Lung (tissue), 12 donors: Measurements from ENCODE around the gene CAMSAP2. TPM values are rescaled to one million over a fixed set of nuclear protein-coding genes. Genes with fewer than 3 reads are reported as not detected.

Experiments used
- ATAC-seq: fragments of 200-7000 bp; cut with Tn5 transposase; one replicate; pipeline ENCODE4 v1.9.1; 2020; ENCODE audit warnings: moderate number of reproducible peaks; ENCODE audit not compliant: insufficient read depth, low FRiP score
- DNase-seq, 3 donors: peaks; one replicate each; pipeline ENCODE4 v3.0.0-alpha.2; 2013 to 2017
- H3K27ac ChIP-seq, 2 donors: one replicate each; pipeline ENCODE4 v1.5.1; 2013; ENCODE audit warnings: mild to moderate bottlenecking in 2 of 2, moderate library complexity in 2 of 2, control low read depth in 1 of 2, inconsistent platforms in 1 of 2, low read depth in 1 of 2, low read length in 1 of 2
- H3K27me3 ChIP-seq, 3 donors: one replicate each; pipeline ENCODE4 v1.5.1; 2013; ENCODE audit warnings: low read length in 2 of 3; ENCODE audit not compliant: control insufficient read depth in 3 of 3, insufficient read depth in 3 of 3
- H3K36me3 ChIP-seq, 4 donors: one replicate each; pipeline ENCODE4 v1.5.1; 2013; ENCODE audit warnings: low read length in 4 of 4, mild to moderate bottlenecking in 1 of 4, moderate library complexity in 1 of 4; ENCODE audit not compliant: control insufficient read depth in 4 of 4, insufficient read depth in 4 of 4
- H3K4me1 ChIP-seq, 5 donors: one replicate each; pipeline ENCODE4 v1.5.1; 2013; ENCODE audit warnings: low read length in 5 of 5, mild to moderate bottlenecking in 2 of 5, moderate library complexity in 1 of 5; ENCODE audit not compliant: control insufficient read depth in 5 of 5, insufficient read depth in 5 of 5
- H3K4me3 ChIP-seq: one replicate; pipeline ENCODE4 v1.5.1; 2013; ENCODE audit warnings: mild to moderate bottlenecking, control low read depth, moderate library complexity
- H3K9ac ChIP-seq, 2 donors: one replicate each; pipeline ENCODE4 v1.5.1; 2013; ENCODE audit warnings: low read length in 2 of 2, control low read depth in 1 of 2; ENCODE audit not compliant: insufficient read depth in 1 of 2
- H3K9me3 ChIP-seq, 4 donors: one replicate each; pipeline ENCODE4 v1.5.1; 2013; ENCODE audit warnings: low read length in 3 of 4, mild to moderate bottlenecking in 1 of 4, moderate library complexity in 1 of 4; ENCODE audit not compliant: control insufficient read depth in 4 of 4, insufficient read depth in 3 of 4
- CTCF ChIP-seq: IDR thresholded peaks from 2 replicates; pipeline ENCODE4 v1.5.1; 2012; ENCODE audit warnings: mild to moderate bottlenecking; ENCODE audit errors: control extremely low read depth, extremely low read depth
- WGBS, 2 donors: extraction: QIAGEN DNeasy Blood & Tissue Kit; methylation state at CpG; one replicate each; pipeline ENCODE4 v1.1.7; 2013; 5-methylcytosine and 5-hydroxymethylcytosine counted together
- polyA plus RNA-seq, 2 donors: library from polyadenylated mRNA; stranded (reverse); fragments of 200-250 nt; gene quantifications; one replicate each; pipeline ENCODE4 v1.2.1, GENCODE V29; 2013
- total RNA-seq, 2 donors: library from RNA; depleted of rRNA in 1 of 2; stranded (reverse); fragments of >200 nt in 1 of 2; gene quantifications; one replicate each; pipeline ENCODE4 v1.2.1, GENCODE V29; 2014 to 2021
- donor health status: control.
- donor health status: control.
- donor health status: Bipolar disorder and iron deficiency.
- donor health status: healthy.
- donor health status: DM: yes; HTN: yes; CAD: no.

The CAMSAP2 gene
- total and polyA plus RNA-seq, 4 donors = 8.0 to 51.8 (median 16.6) TPM

GRCh38 chr1:200802865-200803512 is 64.3 kb downstream of the CAMSAP2 start:
- no peaks in the 10 kb centered on the region for H3K9me3 ChIP-seq
- peaks cover 0 to 6% (median 2%) of the 10 kb centered on the region in 4 donors for H3K36me3 ChIP-seq
- H3K9ac ChIP-seq = no peak overlapping the region
- H3K27ac ChIP-seq = no peak overlapping the region
- peak; percentile 83 to 90 (median 86) for DNase-seq
- ATAC-seq = peak; percentile 81
- H3K4me1 ChIP-seq = peaks cover 0 to 4% (median 0%) of the 10 kb centered on the region in 5 donors
- WGBS, 2 donors = 46% methylated on average over 2 of the region's 2 CpGs
- H3K27me3 ChIP-seq = no peaks in the 10 kb centered on the region
- H3K4me3 ChIP-seq = no peak overlapping the region
- TF ChIP-seq CTCF = peak; percentile 96

- TF ChIP-seq CTCF = no peak
- Histone ChIP-seq H3K4me3 (no peak overlapping the region), H3K4me1 (peaks cover 0 to 6% (median 0%) of the 10 kb centered on the region in 5 donors), H3K9ac (no peak overlapping the region), H3K9me3 (no peaks in the 10 kb centered on the region), H3K27me3 (no peaks in the 10 kb centered on the region), H3K27ac (no peak overlapping the region), H3K36me3 (peaks cover 6 to 16% (median 7%) of the 10 kb centered on the region in 4 donors)
- no peak for ATAC-seq
- WGBS, 2 donors = 87 to 92% methylated on average over 3 of the region's 3 CpGs
- no peak for DNase-seq
Observed at GRCh38 chr1:200805719-200806118, 67.0 kb downstream of the CAMSAP2 start.

DNA sequence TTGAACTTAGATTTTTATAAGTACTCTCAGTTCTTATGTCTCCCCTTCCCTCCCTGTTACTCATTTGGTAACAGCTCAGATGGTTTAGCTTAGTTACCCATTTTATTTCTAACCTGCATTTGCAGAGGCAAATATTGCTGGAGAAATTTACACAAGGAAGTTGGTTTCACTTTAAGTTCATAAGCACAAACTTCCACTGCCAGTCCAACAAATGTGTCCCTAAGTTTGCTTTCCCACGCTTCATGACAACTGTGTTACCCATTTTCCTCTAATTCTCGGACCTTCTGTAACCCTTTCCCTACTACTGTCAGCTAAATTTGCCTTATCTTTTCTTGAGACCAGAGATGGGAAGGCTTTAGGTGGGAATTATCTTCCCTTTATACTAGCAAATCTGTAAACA is 70.2 kb downstream of the CAMSAP2 start:
- Histone ChIP-seq H3K27me3 (no peaks in the 10 kb centered on the region), H3K9me3 (no peaks in the 10 kb centered on the region), H3K36me3 (peaks cover 6 to 20% (median 7%) of the 10 kb centered on the region in 4 donors), H3K4me1 (peaks cover 0 to 13% (median 0%) of the 10 kb centered on the region in 5 donors), H3K27ac (no peak overlapping the region), H3K4me3 (no peak overlapping the region), H3K9ac (no peak overlapping the region)
- ATAC-seq (no peak), DNase-seq (no peak)
- 80 to 89% methylated on average over 2 of the region's 2 CpGs for WGBS, 2 donors
- no peak for TF ChIP-seq CTCF
